Sigmoid colon (tissue), 7 donors: ENCODE measurements around the gene ABCA8. TPM values are rescaled to one million over a fixed set of nuclear protein-coding genes. Genes with fewer than 3 reads are reported as not detected.

Experiments
- DNase-seq: peaks from one replicate; pipeline ENCODE4 v3.0.0-alpha.2; 2019
- H3K27ac ChIP-seq, 4 donors: fragments of 200-600 bp; sonication (generic); one replicate each; pipeline ENCODE4 v1.5.1; 2016 to 2019; ENCODE audit warnings: mild to moderate bottlenecking in 1 of 4
- H3K27me3 ChIP-seq, 3 donors: fragments of 200-600 bp; sonication (generic); one replicate each; pipeline ENCODE4 v1.5.1; 2019; ENCODE audit warnings: mild to moderate bottlenecking in 1 of 3
- H3K36me3 ChIP-seq, 4 donors: fragments of 200-600 bp; sonication (generic); one replicate each; pipeline ENCODE4 v1.5.1; 2016 to 2019
- H3K4me1 ChIP-seq, 4 donors: fragments of 200-600 bp; sonication (generic); one replicate each; pipeline ENCODE4 v1.5.1; 2017 to 2019
- H3K4me3 ChIP-seq, 4 donors: fragments of 200-600 bp; sonication (generic); one replicate each; pipeline ENCODE4 v1.5.1; 2017 to 2019; ENCODE audit warnings: mild to moderate bottlenecking in 2 of 4, moderate library complexity in 1 of 4
- H3K9me3 ChIP-seq, 4 donors: fragments of 200-600 bp in 3 of 4; sonication (generic) in 3 of 4; one replicate each; pipeline versions ENCODE4 v1.5.1 to v1.6.1; 2013 to 2019
- CTCF ChIP-seq, 4 experiments: fragments of 450-650 bp in 3 of 4; fragments of 200-600 bp in 1 of 4; IDR thresholded peaks; one replicate each; pipeline ENCODE4 v1.5.1; 2016 to 2019; ENCODE audit warnings: antibody characterized with exemption in 4 of 4, mild to moderate bottlenecking in 3 of 4, moderate library complexity in 2 of 4
- EP300 ChIP-seq, 4 donors: sonication (generic); formaldehyde crosslinking; IDR thresholded peaks; one replicate each; pipeline ENCODE4 v1.6.1; 2017; ENCODE audit warnings: antibody characterized with exemption in 4 of 4
- POLR2A ChIP-seq, 2 donors: fragments of 450-650 bp; IDR thresholded peaks; one replicate each; pipeline ENCODE4 v1.6.1; 2016; ENCODE audit warnings: antibody characterized with exemption in 2 of 2, mild to moderate bottlenecking in 2 of 2, moderate library complexity in 2 of 2
- POLR2AphosphoS5 ChIP-seq, 4 donors: sonication (generic); formaldehyde crosslinking; IDR thresholded peaks; one replicate each; pipeline ENCODE4 v1.6.1; 2017; ENCODE audit warnings: antibody characterized with exemption in 4 of 4
- WGBS, 2 donors: extraction: QIAGEN DNeasy Blood & Tissue Kit; methylation state at CpG; one replicate each; pipeline ENCODE4 v1.1.7; 2013; 5-methylcytosine and 5-hydroxymethylcytosine counted together
- intact Hi-C: fragments of 100-400 bp; cut with DNase I; formaldehyde crosslinking; loops from one replicate; pipeline ENCODE4 v1.15.1; 2023
- polyA plus RNA-seq, 3 donors: library from polyadenylated mRNA; stranded (reverse); fragments of 200-250 nt; gene quantifications; one replicate each; pipeline ENCODE4 v1.2.3, GENCODE V29; 2013
- total RNA-seq, 4 donors: library from RNA; depleted of rRNA; stranded (reverse); fragments of >200 nt; gene quantifications; one replicate each; pipeline ENCODE4 v1.1.0, GENCODE V29; 2016
- donor health status: healthy with polysubstance abuse.
- donor health status: Bipolar disorder and iron deficiency.
- donor health status: healthy.

Gene ABCA8
- total and polyA plus RNA-seq, 7 donors, result 2.8 to 71.5 (median 20.0) TPM

GRCh38 chr17:68850749-68851510 lies 104.3 kb downstream of the ABCA8 start:
- Histone ChIP-seq H3K36me3 (no peaks in the 10 kb centered on the region), H3K27me3 (no peaks in the 10 kb centered on the region), H3K9me3 (no peaks in the 10 kb centered on the region), H3K4me3 (no peak overlapping the region), H3K27ac (no peak overlapping the region), H3K4me1 (no peaks in the 10 kb centered on the region)
- intact Hi-C loops, result no loop called here
- DNase-seq, result no peak
- 64 to 70% methylated on average over 2 of the region's 2 CpGs for WGBS, 2 donors
- TF ChIP-seq CTCF (IDR thresholded peaks at IDR 0.05) (no peak), POLR2AphosphoS5 (IDR thresholded peaks at IDR 0.05) (no peak), EP300 (IDR thresholded peaks at IDR 0.05) (no peak), POLR2A (IDR thresholded peaks at IDR 0.05) (no peak)

- DNase-seq, result no peak
- Histone ChIP-seq H3K27me3 (no peaks in the 10 kb centered on the region), H3K27ac (no peak overlapping the region), H3K4me1 (no peaks in the 10 kb centered on the region), H3K9me3 (no peaks in the 10 kb centered on the region), H3K4me3 (no peak overlapping the region), H3K36me3 (no peaks in the 10 kb centered on the region)
- TF ChIP-seq CTCF (IDR thresholded peaks at IDR 0.05), result no peak
- TF ChIP-seq POLR2AphosphoS5 (IDR thresholded peaks at IDR 0.05), result no peak
- TF ChIP-seq EP300 (IDR thresholded peaks at IDR 0.05), result no peak
- no peak for TF ChIP-seq POLR2A (IDR thresholded peaks at IDR 0.05)
- WGBS, 2 donors, result 79 to 80% methylated on average over 7 of the region's 7 CpGs
- intact Hi-C loops, result no loop called here
Measured at GRCh38 chr17:68849673-68850610, 105.2 kb downstream of the ABCA8 start.

- 46 to 62% methylated on average over 1 of the region's 1 CpG for WGBS, 2 donors
- Histone ChIP-seq H3K4me1 (no peaks in the 10 kb centered on the region), H3K27ac (no peak overlapping the region), H3K27me3 (no peaks in the 10 kb centered on the region), H3K4me3 (no peak overlapping the region), H3K36me3 (no peaks in the 10 kb centered on the region), H3K9me3 (no peaks in the 10 kb centered on the region)
- intact Hi-C loops, result no loop called here
- TF ChIP-seq CTCF (IDR thresholded peaks at IDR 0.05), result no peak
- TF ChIP-seq EP300 (IDR thresholded peaks at IDR 0.05), result no peak
- TF ChIP-seq POLR2AphosphoS5 (IDR thresholded peaks at IDR 0.05), result no peak
- no peak for TF ChIP-seq POLR2A (IDR thresholded peaks at IDR 0.05)
- DNase-seq, result no peak
Measured at GRCh38 chr17:68847711-68848110, 107.5 kb downstream of the ABCA8 start.

- intact Hi-C loops, result no loop called here
- Histone ChIP-seq H3K4me3 (no peak overlapping the region), H3K4me1 (no peaks in the 10 kb centered on the region), H3K36me3 (no peaks in the 10 kb centered on the region), H3K27ac (no peak overlapping the region), H3K27me3 (no peaks in the 10 kb centered on the region), H3K9me3 (no peaks in the 10 kb centered on the region)
- WGBS, 2 donors, result 56 to 63% methylated on average over 3 of the region's 3 CpGs
- no peak for DNase-seq
- no peak for TF ChIP-seq CTCF (IDR thresholded peaks at IDR 0.05)
- no peak for TF ChIP-seq POLR2A (IDR thresholded peaks at IDR 0.05)
- no peak for TF ChIP-seq POLR2AphosphoS5 (IDR thresholded peaks at IDR 0.05)
- TF ChIP-seq EP300 (IDR thresholded peaks at IDR 0.05), result no peak
Measured at GRCh38 chr17:68843522-68843921, 111.7 kb downstream of the ABCA8 start.
